ENCODE results near the gene NECTIN4.
"Not testable (repeated sequence)": the region's sequence is repeated elsewhere in the genome, so short reads cannot be mapped to it uniquely, and the experiment has no call there.

Gene NECTIN4

DNA sequence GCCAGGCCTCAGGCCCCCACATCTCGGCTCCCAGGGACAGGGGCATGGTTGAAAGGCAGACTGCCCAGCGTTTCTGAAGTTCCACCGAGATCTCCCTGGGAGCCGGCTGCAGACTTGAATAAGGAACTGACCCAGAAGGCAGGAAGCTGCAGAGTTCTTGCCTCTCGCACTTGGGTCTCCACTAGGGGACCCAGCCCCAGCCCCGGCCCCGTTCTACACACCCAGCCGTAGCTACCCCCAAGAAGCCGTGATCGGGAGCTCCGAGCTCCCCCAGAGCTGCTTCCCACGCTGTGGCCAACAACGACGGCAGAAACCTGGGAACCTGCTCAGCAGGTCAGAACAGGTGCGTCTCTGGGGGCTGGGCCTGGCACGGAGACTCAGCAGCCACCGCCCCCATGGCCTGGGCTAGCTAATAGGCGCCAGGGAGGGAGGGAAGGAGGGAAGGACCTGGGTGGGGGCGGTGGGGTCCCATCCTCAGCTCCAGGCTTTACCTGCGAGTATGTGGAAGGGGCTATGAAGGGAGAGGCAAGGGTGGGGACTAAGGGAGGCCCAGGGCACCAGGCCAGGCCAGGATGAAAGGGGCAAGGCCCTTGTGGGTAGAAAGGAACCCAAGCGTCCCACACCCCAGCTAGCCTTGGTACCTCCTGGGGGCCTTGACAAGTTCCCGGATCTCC, at the start of gene NECTIN4:
Gene NECTIN4 (minus strand): TSS at position 308 of the 674 bp plus-strand sequence. CDS start 262 bp downstream, at position 46.
- DNase-seq, result no peak

DNA sequence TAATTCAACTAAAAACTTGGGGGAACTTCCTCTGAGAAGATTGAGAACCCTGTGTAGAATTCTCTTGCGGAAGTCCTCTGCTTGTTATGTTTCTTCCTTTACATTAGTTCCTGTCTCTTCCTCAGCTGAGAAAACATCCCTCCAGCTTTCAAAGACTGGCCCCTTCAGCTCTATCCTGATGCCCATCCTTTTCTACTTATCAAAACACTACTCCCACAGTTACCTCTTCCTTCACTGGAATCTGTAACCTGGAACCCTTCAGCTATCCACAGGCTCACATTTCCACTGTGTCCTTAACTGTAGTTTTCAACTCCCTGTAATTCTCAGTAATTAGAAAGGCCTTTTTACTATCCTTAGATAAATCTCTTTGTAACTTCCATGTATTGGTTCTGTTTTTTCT, 49.1 kb upstream of the NECTIN4 start:
- DNase-seq, result no peak

DNA sequence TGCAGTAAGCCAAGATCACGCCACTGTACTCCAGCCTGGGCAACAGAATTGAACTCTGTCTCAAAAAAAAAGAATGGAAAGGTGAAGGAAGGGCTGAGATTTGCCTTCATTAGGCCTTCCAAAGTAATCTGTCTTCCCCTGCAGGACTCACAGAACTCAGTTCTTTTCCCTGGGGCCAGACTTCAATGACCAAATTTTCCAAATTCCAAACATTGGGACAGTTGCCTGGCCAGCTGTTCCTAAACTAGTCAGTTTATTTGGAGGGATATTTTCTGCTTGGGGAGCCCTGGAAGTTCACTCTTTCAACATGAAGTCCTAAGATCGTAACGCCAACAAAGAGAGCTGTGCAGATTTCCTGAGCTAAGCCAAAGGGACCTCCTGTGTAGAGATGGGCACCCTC, 48.5 kb upstream of the NECTIN4 start:
- DNase-seq, result no peak

DNA sequence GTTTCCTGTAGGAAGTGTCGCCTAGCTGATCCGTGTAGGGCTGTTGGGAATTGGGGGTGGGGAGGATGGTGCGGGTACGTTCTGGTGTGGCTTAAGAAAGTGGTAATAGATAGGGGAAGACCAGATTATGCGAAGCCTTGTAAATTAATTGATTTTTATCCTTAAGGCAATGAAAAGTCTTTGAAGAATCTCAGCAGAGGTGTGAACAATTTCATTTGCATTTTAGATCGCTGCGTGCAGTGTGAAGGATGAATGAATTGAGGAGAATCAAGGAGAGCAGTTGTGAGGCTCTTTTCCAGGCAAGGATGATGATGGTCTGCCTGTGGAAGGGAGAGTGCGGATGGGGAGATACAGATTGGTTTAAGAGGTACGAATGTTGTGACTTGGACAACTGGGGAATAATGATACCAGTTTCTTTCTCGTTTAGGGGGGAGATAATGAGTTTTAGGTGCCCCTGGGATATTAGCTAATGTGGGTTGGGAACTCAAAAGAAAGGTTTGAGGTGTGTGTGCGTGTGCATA, 43.9 kb upstream of the NECTIN4 start:
- no peak for DNase-seq

DNA sequence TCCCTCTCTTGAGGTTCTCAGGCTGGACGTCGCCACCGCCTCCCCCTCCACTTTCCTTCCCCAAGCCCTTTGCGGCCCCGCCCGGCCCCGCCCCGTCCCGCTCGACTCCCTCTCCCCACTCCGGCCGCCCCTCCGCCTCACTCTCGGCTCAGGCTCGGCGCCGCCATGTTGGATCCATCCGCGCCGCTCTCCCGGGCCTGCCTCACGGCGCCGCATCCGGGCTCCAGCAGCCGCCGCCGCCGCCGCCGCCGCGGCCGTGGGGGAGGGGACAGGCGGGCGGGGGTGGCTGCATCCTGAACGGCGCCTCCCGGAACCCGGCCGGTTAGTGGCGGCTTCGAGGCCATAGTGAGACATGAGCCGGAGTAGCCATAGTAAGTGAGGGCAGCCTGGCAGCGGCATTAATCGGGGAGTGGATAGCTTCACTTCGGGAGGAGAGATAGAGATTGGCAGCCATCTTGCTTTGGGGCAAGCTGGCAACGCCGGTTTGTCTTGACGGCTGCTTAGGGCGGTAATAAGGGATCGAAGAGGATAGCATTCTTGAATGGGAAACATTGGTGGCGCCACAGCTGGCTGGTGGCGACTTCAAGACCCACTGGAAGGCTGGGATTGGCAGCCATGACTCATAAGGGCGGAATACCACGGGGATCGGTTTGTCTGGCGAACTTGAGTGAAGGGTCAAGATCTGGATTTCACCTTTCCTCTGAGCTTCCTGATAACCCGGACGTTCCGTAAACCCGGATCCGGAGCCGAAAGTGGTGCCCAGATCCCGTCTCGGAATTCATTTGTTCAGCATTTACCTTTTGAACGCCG, 43.3 kb upstream of the NECTIN4 start, which contains the start of gene DEDD:
Gene DEDD (minus strand): TSS at position 258 of the 810 bp plus-strand sequence. CDS start 8,205 bp downstream, outside the sequence.
- DNase-seq, result peak; percentile 97

DNA sequence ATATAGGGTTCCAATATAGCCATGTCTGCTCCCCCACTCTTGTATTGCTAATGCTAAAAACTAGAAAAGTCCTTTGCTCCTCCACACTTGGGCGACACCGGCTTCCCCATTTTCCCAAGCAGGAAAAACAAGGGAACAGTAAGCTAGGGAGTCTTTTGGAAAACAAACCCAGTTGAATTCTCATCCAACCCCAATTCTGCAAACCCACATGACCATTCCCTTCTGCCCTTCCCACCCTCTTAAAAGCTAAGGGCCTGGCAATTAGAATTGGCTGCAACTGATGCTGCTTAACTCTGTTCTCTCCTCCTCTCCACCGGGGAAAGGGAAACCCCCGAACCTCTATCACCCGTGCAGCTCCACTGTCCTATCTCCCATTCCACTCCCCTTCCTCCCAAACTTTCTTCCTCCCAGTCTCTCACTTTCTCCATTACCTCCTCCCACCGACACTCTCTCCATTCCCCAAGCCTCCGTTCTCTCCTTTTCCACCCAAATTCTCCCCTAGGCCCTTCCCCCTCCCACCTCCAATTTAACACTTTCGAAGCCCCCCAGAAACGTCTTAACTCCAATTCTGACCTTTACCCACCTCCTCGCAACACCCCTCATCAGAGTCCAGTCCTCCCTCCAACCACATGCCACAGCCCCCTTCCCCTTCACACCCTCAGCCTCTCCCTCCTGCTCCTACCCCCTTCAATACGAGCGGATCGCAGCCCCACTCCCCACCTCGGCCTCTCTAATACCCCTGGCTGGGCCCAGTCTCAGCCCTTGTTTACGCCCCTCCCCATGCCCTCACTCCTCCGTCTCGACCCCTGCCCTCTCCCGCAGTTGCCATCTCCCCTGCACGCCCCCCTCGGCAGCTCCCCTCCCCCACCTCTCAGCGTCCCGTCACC, 42.4 kb upstream of the NECTIN4 start:
- no peak for DNase-seq

DNA sequence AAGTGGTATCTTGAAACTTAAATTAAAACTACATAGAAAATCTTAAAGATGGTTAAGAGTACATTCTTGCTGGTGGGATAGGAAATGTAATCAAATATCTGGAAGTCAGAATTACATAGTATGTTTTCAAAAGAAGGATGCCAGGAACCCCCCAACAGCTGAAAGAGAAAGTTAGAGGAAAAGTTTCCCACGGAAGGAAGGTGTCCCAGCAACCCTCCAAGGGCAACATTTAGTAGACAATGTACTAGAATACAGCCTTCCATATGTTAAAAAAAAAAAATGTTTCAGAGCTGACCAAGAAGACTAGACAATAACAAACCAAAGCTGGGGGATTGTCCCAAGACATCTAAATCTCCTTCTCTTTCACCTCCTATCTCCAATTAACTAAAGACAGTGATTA, 40.9 kb upstream of the NECTIN4 start:
- no peak for DNase-seq

DNA sequence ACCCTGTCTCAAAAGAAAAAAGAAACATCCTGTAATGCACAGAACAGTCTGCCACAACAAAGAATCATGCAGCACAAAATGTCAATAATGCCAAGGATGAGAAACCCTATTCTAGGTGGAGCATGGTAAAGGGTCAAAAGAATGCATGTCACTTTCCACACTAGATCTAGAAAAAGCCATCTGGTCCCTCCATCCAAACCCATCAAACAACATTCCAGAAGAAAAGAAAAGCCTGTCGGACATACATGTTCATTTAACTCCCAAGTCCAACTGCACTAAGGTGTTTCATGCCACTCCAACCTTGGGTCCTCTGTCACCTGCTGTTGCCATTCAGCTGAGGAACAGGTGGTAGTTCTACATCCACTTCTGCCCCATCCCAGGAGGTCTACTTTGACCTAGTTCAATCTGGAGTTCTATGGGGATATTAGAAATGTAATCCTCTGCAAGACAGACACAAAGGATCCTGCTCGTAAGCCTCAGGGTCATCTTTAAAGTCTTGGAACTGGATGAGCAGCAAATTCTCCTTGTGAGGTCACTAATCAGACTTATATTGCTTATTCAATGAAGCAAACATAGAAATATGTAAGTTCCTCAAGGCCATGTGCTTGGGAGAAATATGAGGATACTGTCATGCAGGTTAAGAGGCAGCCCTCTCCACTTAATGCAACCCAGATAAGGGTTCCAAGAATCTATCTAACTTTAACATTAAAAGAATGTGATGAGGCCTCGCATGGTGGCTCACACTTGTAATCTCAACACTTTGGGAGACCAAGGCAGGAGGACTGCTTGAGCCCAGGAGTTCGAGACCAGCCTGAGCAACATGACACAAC, 39.4 kb upstream of the NECTIN4 start:
- no peak for DNase-seq

DNA sequence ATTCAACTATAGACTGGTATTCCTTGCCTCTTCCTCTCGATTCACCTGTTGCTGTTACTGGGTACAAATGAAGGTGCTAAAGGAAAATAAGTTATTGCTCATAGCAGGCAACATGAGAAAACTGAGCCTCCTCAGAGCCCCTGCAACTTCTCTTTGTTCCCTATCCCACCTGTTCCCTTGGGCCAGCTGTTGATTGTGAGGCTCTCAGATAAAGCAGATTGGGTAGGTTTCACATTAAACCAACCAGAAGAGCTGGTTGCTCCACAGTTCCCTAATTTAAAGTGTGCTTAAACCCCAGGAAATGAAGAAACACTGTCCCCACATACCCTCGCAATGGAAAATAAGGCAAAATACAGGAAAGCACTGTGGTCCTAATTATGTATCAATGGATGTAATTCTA, 38.3 kb upstream of the NECTIN4 start:
- DNase-seq, result no peak

DNA sequence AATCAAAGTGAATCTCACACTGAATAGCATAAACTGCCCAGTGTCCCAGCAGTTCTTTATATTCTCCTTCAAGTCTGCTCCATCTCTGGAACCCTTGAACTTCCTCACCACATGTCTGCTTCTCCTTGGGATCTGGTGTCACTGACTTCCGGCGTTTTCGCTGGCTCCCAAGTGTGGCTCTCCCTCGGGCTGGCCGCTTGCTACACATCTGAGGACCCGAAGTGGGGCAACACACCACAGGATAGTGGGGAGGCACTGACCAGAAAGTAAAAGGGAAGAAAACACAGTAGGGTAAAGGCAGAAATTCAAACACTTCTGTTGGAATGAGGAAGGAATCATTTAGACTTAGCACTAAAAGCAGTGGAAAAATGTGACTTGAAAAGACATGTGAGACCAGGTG, 33.6 kb upstream of the NECTIN4 start:
- no peak for DNase-seq

DNA sequence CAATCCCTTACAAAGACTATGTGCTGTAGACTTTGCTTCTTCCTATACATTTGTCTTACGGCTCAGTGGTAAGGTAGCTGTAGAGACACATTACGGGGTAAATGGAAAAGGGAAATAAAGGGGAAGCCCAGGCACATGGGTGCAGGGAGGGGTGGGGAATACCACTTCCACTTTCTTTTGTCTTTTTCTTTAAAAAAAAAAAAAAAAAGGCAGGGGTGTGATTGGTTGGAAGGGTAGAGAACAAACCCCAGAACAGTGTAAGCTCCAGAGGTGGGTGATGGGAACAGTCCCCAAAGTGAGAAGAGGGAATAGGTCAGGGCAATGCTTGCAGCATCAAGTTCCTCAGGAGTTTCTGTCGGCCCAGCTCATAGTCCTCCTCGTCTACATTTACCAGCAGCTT, 32.5 kb upstream of the NECTIN4 start:
- DNase-seq, result no peak

DNA sequence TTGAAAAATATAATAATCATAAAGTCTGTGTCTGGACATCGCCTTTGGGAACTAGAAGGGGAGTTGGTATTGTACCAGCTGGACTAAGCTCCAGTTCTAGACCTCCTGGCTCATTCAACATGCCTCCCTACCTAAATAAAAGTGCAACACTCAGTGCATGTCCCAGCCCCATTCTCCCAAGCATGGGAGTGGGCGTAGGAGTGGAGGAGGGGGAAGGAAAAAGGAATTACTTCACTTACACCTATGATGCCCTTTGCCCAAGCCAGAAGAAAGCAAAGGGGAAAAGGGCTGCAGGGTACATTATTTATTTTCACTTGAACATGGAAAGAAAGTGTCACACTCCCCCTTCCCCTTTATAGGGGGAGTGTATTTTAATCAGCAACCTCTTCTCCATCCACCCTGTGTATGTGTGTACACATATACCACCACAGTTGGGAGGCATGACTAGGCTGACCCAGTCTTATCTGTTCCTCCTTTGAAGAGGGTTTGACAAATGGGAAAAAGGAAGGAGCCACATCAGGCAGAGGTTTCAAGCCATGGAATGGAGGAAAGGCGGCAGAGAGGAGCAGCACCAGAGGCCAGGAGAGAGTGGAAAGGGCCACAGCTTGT, 31.8 kb upstream of the NECTIN4 start:
- DNase-seq, result no peak

DNA sequence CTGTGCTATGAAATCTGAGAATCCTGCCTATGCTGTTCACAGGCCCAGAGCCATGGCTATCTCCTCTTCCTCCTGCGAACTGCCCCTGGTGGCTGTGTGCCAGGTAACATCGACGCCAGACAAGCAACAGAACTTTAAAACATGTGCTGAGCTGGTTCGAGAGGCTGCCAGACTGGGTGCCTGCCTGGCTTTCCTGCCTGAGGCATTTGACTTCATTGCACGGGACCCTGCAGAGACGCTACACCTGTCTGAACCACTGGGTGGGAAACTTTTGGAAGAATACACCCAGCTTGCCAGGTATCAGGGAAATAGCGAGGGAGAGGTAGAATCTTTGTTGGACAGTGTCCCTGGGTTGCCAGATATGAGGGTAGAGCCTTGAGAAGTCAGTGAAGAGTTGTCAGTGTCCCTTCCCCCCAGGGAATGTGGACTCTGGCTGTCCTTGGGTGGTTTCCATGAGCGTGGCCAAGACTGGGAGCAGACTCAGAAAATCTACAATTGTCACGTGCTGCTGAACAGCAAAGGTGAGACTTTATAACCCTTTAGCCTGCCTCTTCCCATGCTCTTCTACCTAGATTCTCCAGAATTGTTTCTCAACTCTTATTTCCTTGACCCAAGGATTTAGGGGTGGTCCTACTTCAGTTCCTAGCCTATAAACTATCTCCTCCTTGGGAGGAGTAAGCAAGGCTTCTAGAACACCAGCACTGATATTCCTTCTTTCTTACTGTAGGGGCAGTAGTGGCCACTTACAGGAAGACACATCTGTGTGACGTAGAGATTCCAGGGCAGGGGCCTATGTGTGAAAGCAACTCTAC, 29.9 kb upstream of the NECTIN4 start:
- DNase-seq, result no peak

DNA sequence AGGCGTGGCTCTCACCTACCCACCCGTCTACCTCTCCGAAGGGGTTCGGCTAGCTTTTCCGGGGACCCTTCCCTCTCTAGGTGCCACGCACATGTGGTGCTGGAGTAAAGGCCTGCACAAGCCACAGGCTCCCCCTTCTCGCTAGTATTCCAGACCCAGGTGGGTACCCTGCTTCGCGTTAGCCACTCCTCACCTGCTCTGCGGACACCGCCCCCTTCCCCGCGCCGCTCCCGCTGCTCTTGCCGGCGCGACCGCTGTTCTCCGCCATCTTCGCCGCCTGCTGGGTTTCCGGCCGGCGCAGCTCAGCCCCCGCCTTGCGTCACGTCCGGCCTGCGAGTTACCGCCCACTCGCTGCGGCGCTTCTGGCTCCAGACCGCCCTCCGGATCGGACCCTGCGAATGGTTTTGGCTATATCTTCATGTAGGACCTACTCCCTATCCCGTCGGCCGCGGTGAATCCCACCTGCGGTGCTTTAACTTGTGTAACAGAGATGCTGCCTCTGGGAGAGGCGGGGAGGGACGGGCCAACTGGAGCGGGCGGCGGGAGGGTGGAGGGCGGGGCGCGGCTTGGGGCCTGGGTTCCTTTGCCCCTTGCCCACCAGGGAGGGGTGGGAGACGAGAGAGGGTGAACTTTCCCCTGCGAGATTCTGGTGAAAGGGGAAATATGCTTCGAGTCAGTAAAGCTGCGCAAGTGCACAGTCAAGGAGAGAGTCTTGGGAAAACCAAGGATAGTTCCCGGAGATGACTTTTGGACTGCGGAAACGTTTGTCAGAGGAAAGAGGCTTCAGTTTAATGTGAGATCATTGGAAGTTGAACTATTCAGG, 28.6 kb upstream of the NECTIN4 start, which contains the start of the genes NIT1 and PFDN2:
Gene NIT1 (plus strand): TSS at position 347 of the 823 bp plus-strand sequence. CDS start 72 bp downstream, at position 419.
Gene PFDN2 (minus strand): TSS at position 279 of the 823 bp plus-strand sequence. CDS start 11 bp downstream, at position 268.
- peak; percentile 61 for DNase-seq

DNA sequence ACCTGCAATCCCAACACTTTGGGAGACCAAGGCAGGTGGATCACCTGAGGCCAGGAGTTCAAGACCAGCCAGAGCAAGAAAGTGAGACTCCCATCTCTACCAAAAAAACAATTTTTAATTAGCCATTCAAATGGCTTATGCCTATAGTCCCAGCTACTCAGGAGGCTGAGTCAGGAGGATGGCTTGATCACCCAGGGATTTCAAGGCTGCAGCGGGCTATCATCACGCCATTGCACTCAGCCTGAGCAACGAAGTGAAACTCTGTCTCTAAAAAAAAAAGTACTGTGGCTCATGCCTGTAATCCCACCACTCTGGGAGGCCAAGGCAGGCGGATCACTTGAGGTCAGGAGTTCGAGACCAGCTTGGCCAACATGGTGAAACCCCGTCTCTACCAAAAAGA, 26.6 kb upstream of the NECTIN4 start:
- DNase-seq, result not testable (repeated sequence)

DNA sequence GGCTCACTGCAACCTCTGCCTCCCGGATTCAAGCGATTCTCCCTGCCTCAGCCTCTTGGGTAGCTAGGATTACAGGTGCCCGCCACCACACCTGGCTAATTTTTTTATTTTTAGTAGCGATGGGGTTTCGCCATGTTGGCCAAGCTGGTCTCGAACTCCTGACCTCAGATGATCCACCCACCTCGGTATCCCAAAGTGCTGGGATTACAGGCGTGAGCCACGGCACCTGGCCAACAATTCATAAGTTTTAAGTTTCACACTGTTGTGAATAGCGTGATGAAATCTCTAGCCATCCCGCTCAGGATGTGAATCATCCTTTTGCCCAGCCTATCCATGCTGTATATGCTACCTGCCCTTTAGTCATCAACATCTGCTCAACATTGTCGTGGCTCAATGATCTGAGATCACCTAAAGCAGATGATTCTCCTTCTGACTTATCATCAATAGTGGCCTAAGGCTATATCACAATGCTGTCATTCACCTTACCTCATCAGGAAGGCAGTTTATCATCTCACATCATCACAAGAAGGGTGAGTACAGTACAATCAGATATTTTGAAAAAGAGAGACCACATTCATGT, 25.9 kb upstream of the NECTIN4 start:
- DNase-seq, result no peak

DNA sequence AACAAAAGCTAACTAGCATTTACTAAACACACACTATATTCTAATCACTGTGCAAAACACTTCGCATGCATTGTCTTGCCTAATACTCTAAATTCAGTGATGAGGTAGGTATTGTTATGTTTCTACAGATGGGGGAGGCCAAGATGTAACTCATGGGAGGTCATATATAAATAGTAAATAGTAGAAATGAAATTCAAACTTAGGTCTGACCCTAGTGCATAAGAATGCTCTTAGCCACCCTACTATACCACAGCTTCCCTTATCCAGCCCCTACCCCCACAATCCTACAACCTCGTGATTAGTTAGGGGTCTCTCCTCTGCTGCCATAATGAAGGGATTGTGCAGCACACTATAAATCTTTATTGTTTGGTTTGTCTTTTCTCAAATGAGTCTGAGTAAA, 25.2 kb upstream of the NECTIN4 start:
- DNase-seq, result no peak

DNA sequence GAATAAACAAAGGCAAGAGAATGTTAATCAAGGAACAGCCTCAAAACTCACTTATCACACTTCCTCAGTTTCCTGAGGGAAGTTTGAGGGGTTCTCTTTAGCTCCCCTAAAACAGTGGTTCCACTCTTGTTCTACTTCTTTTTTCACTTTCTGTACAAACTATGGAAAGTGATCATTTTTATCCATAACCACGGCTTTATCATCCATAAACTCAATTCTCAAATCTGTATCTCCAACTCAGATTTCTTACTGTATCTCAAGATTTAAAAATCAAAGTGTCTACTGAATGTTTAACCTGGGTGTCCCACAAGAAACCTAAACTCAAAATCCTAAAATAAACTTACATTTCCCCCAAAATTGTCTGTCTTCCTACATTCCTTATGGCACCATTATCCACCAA, 24.6 kb upstream of the NECTIN4 start:
- no peak for DNase-seq

DNA sequence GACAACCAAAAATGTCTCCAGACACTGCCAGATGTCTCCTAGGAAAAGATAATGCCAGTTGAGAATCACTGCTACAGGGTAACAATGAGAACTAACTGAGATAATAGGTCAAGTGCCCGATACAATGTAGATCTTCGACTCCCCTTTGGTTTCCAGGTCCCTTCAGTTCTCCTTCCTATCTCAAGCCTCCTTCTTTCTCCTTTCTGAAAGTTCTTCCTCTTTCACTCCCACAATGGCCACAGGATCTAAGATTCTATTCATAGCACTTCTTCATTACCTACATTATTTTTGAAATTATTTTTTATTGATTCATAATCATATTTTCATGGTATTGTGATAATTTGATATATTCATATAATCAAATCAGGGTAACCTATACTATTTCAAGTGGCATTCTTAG, 22.2 kb upstream of the NECTIN4 start:
- no peak for DNase-seq
